ENCODE data around the gene NAGPA. TPM values are rescaled to one million over a fixed set of nuclear protein-coding genes. Genes with fewer than 3 reads are reported as not detected.

Gene NAGPA
- total and polyA plus RNA-seq, 7 experiments from 2014 or later = 17.8 to 42.9 (median 34.1) TPM

GRCh38 chr16:5065326-5065725 is 31.6 kb upstream of the NAGPA start:
- H3K4me1 Mint-ChIP-seq = peaks cover 0 to 5% (median under 1%) of the 10 kb centered on the region in 7 donors
- no peak for DNase-seq
- no peak overlapping the region for H3K4me3 Mint-ChIP-seq
- ATAC-seq = no peak
- H3K36me3 Mint-ChIP-seq = no peaks in the 10 kb centered on the region
- H3K9me3 Mint-ChIP-seq = no peaks in the 10 kb centered on the region
- intact Hi-C loops (cut with micrococcal nuclease) = no loop called here
- no peak overlapping the region for H3K4me3 ChIP-seq (ENCODE audit: low read length)
- H3K27ac ChIP-seq (ENCODE audit: low read depth, low read length) = no peak overlapping the region
- no peak overlapping the region for H3K27ac Mint-ChIP-seq
- ChIA-PET CTCF (interaction anchor here (1.4 kb wide), 1 partner anchor 28 kb away, joined by 4 read pairs; no protein-coding TSS in a partner anchor), POLR2A (interaction anchor here (0.6 kb wide), 1 partner anchor 39 kb away, joined by 3 read pairs; no protein-coding TSS in a partner anchor)
- H3K4me1 ChIP-seq (ENCODE audit: control insufficient read depth in 2 of 2, insufficient read depth in 2 of 2, low read length in 2 of 2) = no peaks in the 10 kb centered on the region
- H3K27me3 Mint-ChIP-seq = peaks cover 0 to 3% (median 0%) of the 10 kb centered on the region in 5 donors
- H3K27me3 ChIP-seq (ENCODE audit: control insufficient read depth in 2 of 2, insufficient read depth in 2 of 2, low read length in 2 of 2) = no peaks in the 10 kb centered on the region
- H3K36me3 ChIP-seq (ENCODE audit: control insufficient read depth in 2 of 3, insufficient read depth in 3 of 3, low read length in 3 of 3) = no peaks in the 10 kb centered on the region
- H3K9me3 ChIP-seq (ENCODE audit: control insufficient read depth in 2 of 3, low read length in 3 of 3) = no peaks in the 10 kb centered on the region

GRCh38 chr16:5064915-5065314 is 31.2 kb upstream of the NAGPA start:
- Mint-ChIP-seq H3K27ac (no peak overlapping the region), H3K4me1 (peaks cover 0 to under 1% (median 0%) of the 10 kb centered on the region in 7 donors), H3K36me3 (no peaks in the 10 kb centered on the region), H3K27me3 (peaks cover 0 to 3% (median 0%) of the 10 kb centered on the region in 5 donors), H3K4me3 (no peak overlapping the region), H3K9me3 (no peaks in the 10 kb centered on the region)
- DNase-seq (no peak), ATAC-seq (no peak)
- intact Hi-C loops (cut with micrococcal nuclease) = no loop called here
- CTCF ChIA-PET = interaction anchor here (1.4 kb wide), 1 partner anchor 28 kb away, joined by 4 read pairs; no protein-coding TSS in a partner anchor
- Histone ChIP-seq H3K27me3 (ENCODE audit: control insufficient read depth in 2 of 2, insufficient read depth in 2 of 2, low read length in 2 of 2) (no peaks in the 10 kb centered on the region), H3K27ac (ENCODE audit: low read depth, low read length) (no peak overlapping the region), H3K9me3 (ENCODE audit: control insufficient read depth in 2 of 3, low read length in 3 of 3) (no peaks in the 10 kb centered on the region), H3K4me1 (ENCODE audit: control insufficient read depth in 2 of 2, insufficient read depth in 2 of 2, low read length in 2 of 2) (no peaks in the 10 kb centered on the region), H3K36me3 (ENCODE audit: control insufficient read depth in 2 of 3, insufficient read depth in 3 of 3, low read length in 3 of 3) (no peaks in the 10 kb centered on the region), H3K4me3 (ENCODE audit: low read length) (no peak overlapping the region)
- POLR2A ChIA-PET = interaction anchor here (0.6 kb wide), 1 partner anchor 39 kb away, joined by 3 read pairs; no protein-coding TSS in a partner anchor

- Histone ChIP-seq H3K4me1 (ENCODE audit: control insufficient read depth in 2 of 2, insufficient read depth in 2 of 2, low read length in 2 of 2) (no peaks in the 10 kb centered on the region), H3K9me3 (ENCODE audit: control insufficient read depth in 2 of 3, low read length in 3 of 3) (no peaks in the 10 kb centered on the region), H3K36me3 (ENCODE audit: control insufficient read depth in 2 of 3, insufficient read depth in 3 of 3, low read length in 3 of 3) (no peaks in the 10 kb centered on the region), H3K27me3 (ENCODE audit: control insufficient read depth in 2 of 2, insufficient read depth in 2 of 2, low read length in 2 of 2) (no peaks in the 10 kb centered on the region), H3K27ac (ENCODE audit: low read depth, low read length) (no peak overlapping the region), H3K4me3 (ENCODE audit: low read length) (no peak overlapping the region)
- intact Hi-C loops (cut with micrococcal nuclease) = no loop called here
- Mint-ChIP-seq H3K27ac (no peak overlapping the region), H3K27me3 (peaks cover 0 to 3% (median 0%) of the 10 kb centered on the region in 5 donors), H3K4me1 (no peaks in the 10 kb centered on the region), H3K4me3 (no peak overlapping the region), H3K36me3 (no peaks in the 10 kb centered on the region), H3K9me3 (no peaks in the 10 kb centered on the region)
- POLR2A ChIA-PET = no interaction called here
- ATAC-seq = no peak
- no peak for DNase-seq
- CTCF ChIA-PET = no interaction called here
Measured at GRCh38 chr16:5062790-5063765, 29.3 kb upstream of the NAGPA start.

GRCh38 chr16:5062051-5062450 is 28.3 kb upstream of the NAGPA start:
- no peak for DNase-seq
- Mint-ChIP-seq H3K27ac (peak overlapping the region in 1 of 9 donors; percentile 19), H3K27me3 (peaks cover 0 to under 1% (median 0%) of the 10 kb centered on the region in 5 donors), H3K9me3 (no peaks in the 10 kb centered on the region), H3K4me1 (no peaks in the 10 kb centered on the region), H3K4me3 (no peak overlapping the region), H3K36me3 (no peaks in the 10 kb centered on the region)
- Histone ChIP-seq H3K4me3 (ENCODE audit: low read length) (no peak overlapping the region), H3K36me3 (ENCODE audit: control insufficient read depth in 2 of 3, insufficient read depth in 3 of 3, low read length in 3 of 3) (no peaks in the 10 kb centered on the region), H3K9me3 (ENCODE audit: control insufficient read depth in 2 of 3, low read length in 3 of 3) (no peaks in the 10 kb centered on the region), H3K4me1 (ENCODE audit: control insufficient read depth in 2 of 2, insufficient read depth in 2 of 2, low read length in 2 of 2) (no peaks in the 10 kb centered on the region), H3K27me3 (ENCODE audit: control insufficient read depth in 2 of 2, insufficient read depth in 2 of 2, low read length in 2 of 2) (no peaks in the 10 kb centered on the region), H3K27ac (ENCODE audit: low read depth, low read length) (no peak overlapping the region)
- ChIA-PET CTCF (interaction anchor here (0.5 kb wide), 1 partner anchor 516 kb away, joined by 3 read pairs; no protein-coding TSS in a partner anchor), POLR2A (no interaction called here)
- intact Hi-C loops (cut with micrococcal nuclease) = no loop called here
- no peak for ATAC-seq

- intact Hi-C loops (cut with micrococcal nuclease) = no loop called here
- peaks cover 0 to 4% (median 0%) of the 10 kb centered on the region in 7 donors for H3K4me1 Mint-ChIP-seq
- no peak overlapping the region for H3K4me3 ChIP-seq (ENCODE audit: low read length)
- ChIA-PET POLR2A (interaction anchor here (1.8 kb wide), 1 partner anchor 26 kb away, joined by 5 read pairs; the partner anchor contains the start of gene NAGPA), CTCF (no interaction called here)
- H3K27ac Mint-ChIP-seq = peak overlapping the region in 1 of 9 donors; percentile 13
- H3K36me3 Mint-ChIP-seq = no peaks in the 10 kb centered on the region
- H3K4me1 ChIP-seq (ENCODE audit: control insufficient read depth in 2 of 2, insufficient read depth in 2 of 2, low read length in 2 of 2) = no peaks in the 10 kb centered on the region
- no peaks in the 10 kb centered on the region for H3K9me3 Mint-ChIP-seq
- no peaks in the 10 kb centered on the region for H3K9me3 ChIP-seq (ENCODE audit: control insufficient read depth in 2 of 3, low read length in 3 of 3)
- H3K27me3 ChIP-seq (ENCODE audit: control insufficient read depth in 2 of 2, insufficient read depth in 2 of 2, low read length in 2 of 2) = no peaks in the 10 kb centered on the region
- H3K36me3 ChIP-seq (ENCODE audit: control insufficient read depth in 2 of 3, insufficient read depth in 3 of 3, low read length in 3 of 3) = no peaks in the 10 kb centered on the region
- DNase-seq (no peak), ATAC-seq (no peak)
- H3K4me3 Mint-ChIP-seq = no peak overlapping the region
- H3K27ac ChIP-seq (ENCODE audit: low read depth, low read length) = no peak overlapping the region
- H3K27me3 Mint-ChIP-seq = no peaks in the 10 kb centered on the region
Measured at GRCh38 chr16:5060073-5060641, 26.4 kb upstream of the NAGPA start.

- DNase-seq (no peak), ATAC-seq (no peak)
- Mint-ChIP-seq H3K4me3 (no peak overlapping the region), H3K27me3 (no peaks in the 10 kb centered on the region), H3K9me3 (no peaks in the 10 kb centered on the region), H3K4me1 (peaks cover 0 to 4% (median 0%) of the 10 kb centered on the region in 7 donors), H3K27ac (no peak overlapping the region), H3K36me3 (no peaks in the 10 kb centered on the region)
- Histone ChIP-seq H3K27me3 (ENCODE audit: control insufficient read depth in 2 of 2, insufficient read depth in 2 of 2, low read length in 2 of 2) (no peaks in the 10 kb centered on the region), H3K4me3 (ENCODE audit: low read length) (no peak overlapping the region), H3K27ac (ENCODE audit: low read depth, low read length) (no peak overlapping the region), H3K36me3 (ENCODE audit: control insufficient read depth in 2 of 3, insufficient read depth in 3 of 3, low read length in 3 of 3) (no peaks in the 10 kb centered on the region), H3K4me1 (ENCODE audit: control insufficient read depth in 2 of 2, insufficient read depth in 2 of 2, low read length in 2 of 2) (no peaks in the 10 kb centered on the region), H3K9me3 (ENCODE audit: control insufficient read depth in 2 of 3, low read length in 3 of 3) (no peaks in the 10 kb centered on the region)
- intact Hi-C loops (cut with micrococcal nuclease) = loop anchor here in 1 of 2 donors (5.0 kb wide), 1 partner anchor 33 kb away; no protein-coding TSS in a partner anchor
- POLR2A ChIA-PET = interaction anchor here (1.8 kb wide), 1 partner anchor 26 kb away, joined by 5 read pairs; the partner anchor contains the start of gene NAGPA
- CTCF ChIA-PET = no interaction called here
Measured at GRCh38 chr16:5059386-5060072, 25.8 kb upstream of the NAGPA start.

All from naive thymus-derived CD4-positive, alpha-beta T cell (primary cell).